Fibroblast of mammary gland (primary cell): ENCODE data around the gene CMTM4.
"Not testable (repeated sequence)": the region's sequence is repeated elsewhere in the genome, so short reads cannot be mapped to it uniquely, and the experiment has no call there.

Source experiments
- DNase-seq: peaks from one replicate; pipeline ENCODE4 v3.0.0-alpha.2; 2010; ENCODE audit warnings: low read depth
- H3K4me3 ChIP-seq: 2 replicates; pipeline ENCODE4 v1.5.1; 2011; ENCODE audit warnings: low read depth, mild to moderate bottlenecking, low read length, moderate library complexity; ENCODE audit not compliant: control insufficient read depth
- CTCF ChIP-seq: conservative IDR thresholded peaks from 2 replicates; pipeline ENCODE4 v1.5.1; 2011; ENCODE audit warnings: low read depth, low read length, inconsistent platforms; ENCODE audit not compliant: control insufficient read depth, insufficient read depth

Gene CMTM4

GRCh38 chr16:66569827-66570405 lies 126.6 kb downstream of the CMTM4 start:
- DNase-seq, result peak; percentile 72
- TF ChIP-seq CTCF, result no peak
- H3K4me3 ChIP-seq, result no peak overlapping the region

DNA sequence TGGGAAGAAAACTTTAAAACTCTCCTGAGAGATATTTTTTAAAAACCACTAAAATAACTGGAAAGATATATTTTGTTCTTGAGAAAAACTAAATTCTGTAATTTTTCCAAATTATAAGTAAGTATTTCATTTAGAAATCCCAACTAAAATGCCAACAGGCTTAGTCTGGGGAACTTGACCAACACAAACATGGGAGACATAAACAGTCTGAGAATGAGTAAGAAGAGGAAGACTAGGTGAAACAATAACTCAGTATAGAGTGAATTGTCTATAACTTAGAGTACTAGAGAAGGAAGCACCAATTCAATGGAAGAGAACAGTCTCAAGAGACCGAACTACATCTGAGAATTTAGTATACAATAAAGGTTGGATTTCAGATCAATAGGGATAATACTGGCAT lies 127.4 kb downstream of the CMTM4 start:
- DNase-seq, result peak; percentile 74
- H3K4me3 ChIP-seq, result no peak overlapping the region
- no peak for TF ChIP-seq CTCF

GRCh38 chr16:66568355-66568754 lies 128.2 kb downstream of the CMTM4 start:
- DNase-seq, result peak; percentile 24
- TF ChIP-seq CTCF, result no peak
- H3K4me3 ChIP-seq, result no peak overlapping the region

- DNase-seq, H3K4me3 ChIP-seq: not testable (repeated sequence)
These were observed 129.3 kb downstream of the CMTM4 start for GRCh38 chr16:66567270-66567669.

DNA sequence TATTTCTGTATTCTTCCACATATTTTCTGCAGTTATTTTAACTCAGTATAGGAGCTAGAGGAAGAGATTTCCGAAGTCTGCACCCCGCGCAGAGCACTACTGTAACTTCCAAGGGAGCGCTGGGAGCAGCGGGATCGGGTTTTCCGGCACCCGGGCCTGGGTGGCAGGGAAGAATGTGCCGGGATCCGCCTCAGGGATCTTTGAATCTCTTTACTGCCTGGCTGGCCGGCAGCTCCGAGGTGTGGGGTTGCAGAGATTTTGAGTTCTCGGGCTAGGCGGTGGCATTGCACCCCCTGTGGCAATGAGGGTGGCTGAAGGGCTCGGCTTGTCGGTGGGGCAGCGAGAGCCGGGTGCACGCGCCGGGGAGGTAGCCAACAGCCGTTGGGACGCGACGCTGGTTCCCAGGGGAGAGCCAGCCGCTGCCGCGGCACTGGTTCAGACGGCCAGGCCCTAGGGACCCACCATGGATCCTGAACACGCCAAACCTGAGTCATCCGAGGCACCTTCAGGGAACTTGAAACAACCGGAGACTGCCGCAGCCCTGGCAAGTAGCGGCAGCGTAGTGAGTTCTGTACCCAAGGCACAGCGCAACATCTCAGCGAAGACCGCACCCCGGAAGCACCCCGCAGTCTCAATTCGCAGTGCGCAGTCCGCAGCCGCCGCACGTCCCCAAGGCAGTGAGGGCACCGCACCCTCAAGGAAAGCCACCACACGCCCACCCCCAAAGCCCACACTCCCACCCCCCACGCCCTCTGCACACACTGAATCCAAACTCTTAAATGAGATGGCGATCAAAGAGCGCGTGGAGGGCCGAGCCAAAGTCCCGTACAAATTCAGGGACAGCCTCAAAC lies 130.3 kb downstream of the CMTM4 start, which contains the start of gene CMTM1:
Gene CMTM1 (plus strand): TSS at position 389 of the 851 bp plus-strand sequence. CDS start 75 bp downstream, at position 464.
- no peak for DNase-seq
- no peak within 1 kb of the TSS for H3K4me3 ChIP-seq
- no peak for TF ChIP-seq CTCF
